Measurements from ENCODE around the gene PYDC1. TPM values are rescaled to one million over a fixed set of nuclear protein-coding genes. Genes with fewer than 3 reads are reported as not detected.

Gene PYDC1
- total RNA-seq: not detected in 2 replicates
- long read RNA-seq: 0 reads

GRCh38 chr16:31216422-31217135, at the start of gene PYDC1:
Gene PYDC1 (minus strand): TSS chr16:31217135. CDS start chr16:31217028, 107 bp downstream.
- Mint-ChIP-seq H3K27ac (ENCODE audit: unreplicated experiment) (no peak within 1 kb of the TSS), H3K27me3 (ENCODE audit: low read depth) (peaks cover 91% of the 10 kb centered on the region), H3K4me1 (peaks cover 8% of the 10 kb centered on the region), H3K4me3 (peak within 1 kb of the TSS; percentile 15), H3K36me3 (ENCODE audit: low read depth) (no peaks in the 10 kb centered on the region), H3K9me3 (no peaks in the 10 kb centered on the region)
- no peak for DNase-seq (ENCODE audit: low read depth, low spot score)
- TF ChIP-seq CTCF (conservative IDR thresholded peaks at IDR 0.05): no peak

GRCh38 chr16:31265329-31266245, 48.7 kb upstream of the PYDC1 start:
- Mint-ChIP-seq H3K4me3 (no peak overlapping the region), H3K36me3 (ENCODE audit: low read depth) (no peaks in the 10 kb centered on the region), H3K9me3 (no peaks in the 10 kb centered on the region), H3K27ac (ENCODE audit: unreplicated experiment) (peak overlapping the region; percentile 43), H3K27me3 (ENCODE audit: low read depth) (peaks cover 51% of the 10 kb centered on the region), H3K4me1 (no peaks in the 10 kb centered on the region)
- DNase-seq (ENCODE audit: low read depth, low spot score): no peak
- TF ChIP-seq CTCF (conservative IDR thresholded peaks at IDR 0.05): no peak

GRCh38 chr16:31262084-31262483, 45.1 kb upstream of the PYDC1 start:
- TF ChIP-seq CTCF (conservative IDR thresholded peaks at IDR 0.05): no peak
- H3K27ac Mint-ChIP-seq (ENCODE audit: unreplicated experiment): no peak overlapping the region
- no peaks in the 10 kb centered on the region for H3K9me3 Mint-ChIP-seq
- no peak overlapping the region for H3K4me3 Mint-ChIP-seq
- no peaks in the 10 kb centered on the region for H3K36me3 Mint-ChIP-seq (ENCODE audit: low read depth)
- no peaks in the 10 kb centered on the region for H3K4me1 Mint-ChIP-seq
- no peak for DNase-seq (ENCODE audit: low read depth, low spot score)
- peaks cover 37% of the 10 kb centered on the region for H3K27me3 Mint-ChIP-seq (ENCODE audit: low read depth)

GRCh38 chr16:31260136-31260931, 43.4 kb upstream of the PYDC1 start:
- Mint-ChIP-seq H3K36me3 (ENCODE audit: low read depth) (no peaks in the 10 kb centered on the region), H3K4me1 (no peaks in the 10 kb centered on the region), H3K4me3 (no peak overlapping the region), H3K27me3 (ENCODE audit: low read depth) (peaks cover 37% of the 10 kb centered on the region), H3K9me3 (no peaks in the 10 kb centered on the region), H3K27ac (ENCODE audit: unreplicated experiment) (no peak overlapping the region)
- TF ChIP-seq CTCF (conservative IDR thresholded peaks at IDR 0.05): no peak
- DNase-seq (ENCODE audit: low read depth, low spot score): no peak

- Mint-ChIP-seq H3K27me3 (ENCODE audit: low read depth) (peaks cover 45% of the 10 kb centered on the region), H3K4me1 (no peaks in the 10 kb centered on the region), H3K27ac (ENCODE audit: unreplicated experiment) (no peak overlapping the region)
Observed at GRCh38 chr16:31258366-31258765, 41.4 kb upstream of the PYDC1 start.

More at GRCh38 chr16:31258366-31258765, 41.4 kb upstream of the PYDC1 start:
- H3K4me3 Mint-ChIP-seq: no peak overlapping the region
- H3K36me3 Mint-ChIP-seq (ENCODE audit: low read depth): no peaks in the 10 kb centered on the region
- TF ChIP-seq CTCF (conservative IDR thresholded peaks at IDR 0.05): no peak
- no peak for DNase-seq (ENCODE audit: low read depth, low spot score)
- no peaks in the 10 kb centered on the region for H3K9me3 Mint-ChIP-seq
